ENCODE results near the gene COL16A1. TPM values are rescaled to one million over a fixed set of nuclear protein-coding genes. Genes with fewer than 3 reads are reported as not detected.

Gene COL16A1
- total and polyA plus RNA-seq, 2 of the 4 experiments (the other 2 are of a cell fraction), result 34.2 to 62.8 TPM

DNA sequence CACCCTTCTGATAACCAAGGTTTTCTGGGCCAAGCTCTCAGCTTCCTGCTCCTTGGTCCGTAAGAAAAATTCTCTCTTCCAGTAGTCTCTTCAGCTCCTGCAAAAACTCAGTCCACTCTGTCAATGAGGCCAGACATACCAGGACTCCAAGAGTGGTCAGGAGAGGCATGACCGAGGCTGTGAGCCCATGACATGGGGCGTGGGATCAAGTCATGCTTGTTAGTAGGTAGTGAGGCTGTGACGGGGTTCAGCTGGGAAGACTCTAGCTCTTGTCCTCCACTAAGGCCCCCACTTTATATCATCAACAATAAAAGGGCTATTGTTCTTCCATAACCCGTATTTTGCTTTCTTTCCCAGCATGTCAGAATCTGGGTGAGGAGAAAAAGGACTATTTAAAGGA is 96.5 kb downstream of the COL16A1 start:
- CTCF ChIA-PET, result interaction anchor here (1.1 to 1.9 kb wide), 2 partner anchors 11 to 44 kb away, joined by 3 to 7 read pairs; no protein-coding TSS in a partner anchor
- POLR2A ChIA-PET (ENCODE audit: unreplicated experiment), result no interaction called here

More for the DNA sequence above, 96.5 kb downstream of the COL16A1 start:
- Histone ChIP-seq H3K9ac (ENCODE audit: low read depth, low read length) (no peak overlapping the region), H3K4me3 (ENCODE audit: insufficient read depth, low read depth, low read length) (no peak overlapping the region), H4K5ac (ENCODE audit: low read depth, low read length) (no peak overlapping the region), H2AFZ (replicated peaks; ENCODE audit: low read length, poor library complexity) (no peak overlapping the region), H3K4ac (ENCODE audit: low read depth, low read length) (no peak overlapping the region), H3K18ac (ENCODE audit: low read depth, low read length) (no peak overlapping the region), H3K4me2 (ENCODE audit: low read depth, low read length) (no peak overlapping the region), H3K14ac (replicated peaks; ENCODE audit: low read depth, low read length) (no peak overlapping the region), H3K79me1 (ENCODE audit: low read depth in 1 of 2, low read length in 2 of 2) (no peaks in the 10 kb centered on the region), H2BK15ac (ENCODE audit: low read depth, low read length) (no peak overlapping the region), H3K56ac (ENCODE audit: extremely low read depth, insufficient read depth, low read length) (no peak overlapping the region), H3K9me1 (ENCODE audit: insufficient read depth, low read length) (0 out of 2 replicates have a peak, but pooled peaks cover 4% of the 10 kb centered on the region), H2AK9ac (replicated peaks; ENCODE audit: low read depth, low read length, poor library complexity) (no peak overlapping the region), H2AK5ac (ENCODE audit: low read depth, low read length) (no peak overlapping the region), H3K23ac (ENCODE audit: low read depth, low read length) (no peak overlapping the region), H4K91ac (ENCODE audit: insufficient read depth, low read depth, low read length) (no peak overlapping the region), H3K27ac (ENCODE audit: insufficient read depth, low read length) (no peak overlapping the region), H4K8ac (ENCODE audit: low read depth in 2 of 2, low read length in 2 of 2) (no peak overlapping the region), H3K36me3 (ENCODE audit: control insufficient read depth, insufficient read depth, low read length) (no peaks in the 10 kb centered on the region), H3K9me3 (ENCODE audit: control insufficient read depth, insufficient read depth, low read length) (no peaks in the 10 kb centered on the region), H2BK20ac (ENCODE audit: low read depth, low read length) (no peak overlapping the region), H2BK5ac (ENCODE audit: low read depth, low read length, poor library complexity, severe bottlenecking) (no peak overlapping the region), H3K27me3 (ENCODE audit: control insufficient read depth, insufficient read depth, low read length) (peaks cover 2% of the 10 kb centered on the region; the same call in 1 of the 2 replicates), H4K20me1 (ENCODE audit: insufficient read depth, low read length) (no peaks in the 10 kb centered on the region), H3K4me1 (ENCODE audit: control insufficient read depth, insufficient read depth, low read length) (no peaks in the 10 kb centered on the region), H2BK120ac (ENCODE audit: low read depth, low read length) (no peak overlapping the region)
- DNase-seq (no peak), ATAC-seq (ENCODE audit: low read depth) (no peak)
- in situ Hi-C loops (cut with MboI; ENCODE audit: low sequenced_read_pairs), result no loop called here
- intact Hi-C loops (cut with micrococcal nuclease), result no loop called here
- no CpG with 5 or more reads among the region's 5 CpGs for WGBS, 2 experiments (ENCODE audit: extremely low coverage in 2 of 2, insufficient read length in 1 of 2)
- BruUV-seq (replicated peaks), result no TSS peak
- TF ChIP-seq, protein P1, sequence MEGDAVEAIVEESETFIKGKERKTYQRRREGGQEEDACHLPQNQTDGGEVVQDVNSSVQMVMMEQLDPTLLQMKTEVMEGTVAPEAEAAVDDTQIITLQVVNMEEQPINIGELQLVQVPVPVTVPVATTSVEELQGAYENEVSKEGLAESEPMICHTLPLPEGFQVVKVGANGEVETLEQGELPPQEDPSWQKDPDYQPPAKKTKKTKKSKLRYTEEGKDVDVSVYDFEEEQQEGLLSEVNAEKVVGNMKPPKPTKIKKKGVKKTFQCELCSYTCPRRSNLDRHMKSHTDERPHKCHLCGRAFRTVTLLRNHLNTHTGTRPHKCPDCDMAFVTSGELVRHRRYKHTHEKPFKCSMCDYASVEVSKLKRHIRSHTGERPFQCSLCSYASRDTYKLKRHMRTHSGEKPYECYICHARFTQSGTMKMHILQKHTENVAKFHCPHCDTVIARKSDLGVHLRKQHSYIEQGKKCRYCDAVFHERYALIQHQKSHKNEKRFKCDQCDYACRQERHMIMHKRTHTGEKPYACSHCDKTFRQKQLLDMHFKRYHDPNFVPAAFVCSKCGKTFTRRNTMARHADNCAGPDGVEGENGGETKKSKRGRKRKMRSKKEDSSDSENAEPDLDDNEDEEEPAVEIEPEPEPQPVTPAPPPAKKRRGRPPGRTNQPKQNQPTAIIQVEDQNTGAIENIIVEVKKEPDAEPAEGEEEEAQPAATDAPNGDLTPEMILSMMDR (conservative IDR thresholded peaks at IDR 0.05; ENCODE audit: low read depth, low read length), result no peak
- TF ChIP-seq RFX5 (IDR thresholded peaks at IDR 0.05; ENCODE audit: low read depth, low read length) (no peak), SMC3 (IDR thresholded peaks at IDR 0.05; ENCODE audit: low read depth, low read length) (no peak), NFE2L2 (IDR thresholded peaks at IDR 0.05; ENCODE audit: low read depth, low read length) (no peak)
- dilution Hi-C loops (cut with HindIII; ENCODE audit: low sequenced_read_pairs, unreplicated experiment), result no loop called here

Measured in IMR-90 (cell line).